KMS-11 (cell line): ENCODE data around the gene C16orf89.

ENCODE experiments used
- H2AFZ ChIP-seq: fragments of 200-600 bp; sonication (generic); 2 replicates; pipeline ENCODE4 v1.6.1; 2016; ENCODE audit warnings: antibody characterized with exemption, mixed run types, low read depth
- H3K27ac ChIP-seq: fragments of 200-600 bp; sonication (generic); 2 replicates; pipeline ENCODE4 v1.6.1; 2016; ENCODE audit warnings: mild to moderate bottlenecking, mixed run types
- H3K27me3 ChIP-seq: fragments of 200-600 bp; sonication (generic); 2 replicates; pipeline ENCODE4 v1.6.1; 2017; ENCODE audit warnings: mild to moderate bottlenecking, low read depth, mixed run types, moderate library complexity; ENCODE audit not compliant: insufficient read depth
- H3K36me3 ChIP-seq: fragments of 200-600 bp; sonication (generic); 2 replicates; pipeline ENCODE4 v1.6.1; 2017; ENCODE audit warnings: mild to moderate bottlenecking, mixed run types; ENCODE audit not compliant: insufficient read depth
- H3K4me1 ChIP-seq: fragments of 200-600 bp; sonication (generic); 2 replicates; pipeline ENCODE4 v1.6.1; 2016; ENCODE audit warnings: mild to moderate bottlenecking, low read depth, mixed run types; ENCODE audit not compliant: poor library complexity, severe bottlenecking
- H3K4me2 ChIP-seq: fragments of 200-600 bp; sonication (generic); 2 replicates; pipeline ENCODE4 v1.7.0; 2016; ENCODE audit warnings: mild to moderate bottlenecking, mixed run types
- H3K4me3 ChIP-seq: fragments of 200-600 bp; sonication (generic); IDR thresholded peaks from 2 replicates; pipeline ENCODE4 v1.6.1; 2017; ENCODE audit warnings: low read depth, low read length, mixed read lengths; ENCODE audit not compliant: insufficient read depth
- H3K79me2 ChIP-seq: fragments of 200-600 bp; sonication (generic); 2 replicates; pipeline ENCODE4 v1.6.1; 2016; ENCODE audit warnings: low read depth, mixed run types; ENCODE audit not compliant: insufficient read depth
- H3K9ac ChIP-seq: fragments of 200-600 bp; sonication (generic); 2 replicates; pipeline ENCODE4 v1.6.1; 2016; ENCODE audit warnings: mild to moderate bottlenecking, mixed run types
- H4K20me1 ChIP-seq: fragments of 200-600 bp; sonication (generic); 2 replicates; pipeline ENCODE4 v1.6.1; 2016; ENCODE audit warnings: mild to moderate bottlenecking, mixed run types; ENCODE audit not compliant: insufficient read depth
- TF ChIP-seq, protein P1 (sequence below): fragments of 200-600 bp; sonication (generic); conservative IDR thresholded peaks from 2 replicates; pipeline ENCODE4 v1.6.1; 2017; ENCODE audit warnings: low read depth, mild to moderate bottlenecking, antibody characterized with exemption, low read length, moderate library complexity, mixed read lengths

The C16orf89 gene

DNA sequence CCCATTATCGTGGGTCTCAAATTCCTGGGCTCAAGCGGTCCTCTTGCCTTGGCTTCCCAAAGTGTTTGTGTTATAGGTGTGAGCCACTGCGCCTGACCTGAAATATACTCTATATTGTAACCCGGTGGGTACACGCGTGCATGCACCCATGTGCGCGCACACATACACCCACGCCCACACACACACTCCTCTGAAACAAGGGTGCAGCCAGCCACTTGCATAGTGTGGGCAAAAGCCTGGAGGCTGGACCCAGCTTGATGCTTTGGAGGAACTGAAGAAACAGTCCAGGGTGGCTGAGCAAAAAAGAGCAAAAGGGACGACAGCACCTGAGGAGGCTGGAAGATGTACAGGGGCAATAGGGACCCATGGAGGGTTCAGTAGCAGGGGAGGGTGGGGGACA, 61.9 kb downstream of the C16orf89 start:
- no peak overlapping the region for H3K27ac ChIP-seq
- H3K79me2 ChIP-seq = no peaks in the 10 kb centered on the region
- H3K4me1 ChIP-seq = no peaks in the 10 kb centered on the region
- no peak overlapping the region for H3K4me2 ChIP-seq
- H3K9ac ChIP-seq = no peak overlapping the region
- TF ChIP-seq, protein P1, sequence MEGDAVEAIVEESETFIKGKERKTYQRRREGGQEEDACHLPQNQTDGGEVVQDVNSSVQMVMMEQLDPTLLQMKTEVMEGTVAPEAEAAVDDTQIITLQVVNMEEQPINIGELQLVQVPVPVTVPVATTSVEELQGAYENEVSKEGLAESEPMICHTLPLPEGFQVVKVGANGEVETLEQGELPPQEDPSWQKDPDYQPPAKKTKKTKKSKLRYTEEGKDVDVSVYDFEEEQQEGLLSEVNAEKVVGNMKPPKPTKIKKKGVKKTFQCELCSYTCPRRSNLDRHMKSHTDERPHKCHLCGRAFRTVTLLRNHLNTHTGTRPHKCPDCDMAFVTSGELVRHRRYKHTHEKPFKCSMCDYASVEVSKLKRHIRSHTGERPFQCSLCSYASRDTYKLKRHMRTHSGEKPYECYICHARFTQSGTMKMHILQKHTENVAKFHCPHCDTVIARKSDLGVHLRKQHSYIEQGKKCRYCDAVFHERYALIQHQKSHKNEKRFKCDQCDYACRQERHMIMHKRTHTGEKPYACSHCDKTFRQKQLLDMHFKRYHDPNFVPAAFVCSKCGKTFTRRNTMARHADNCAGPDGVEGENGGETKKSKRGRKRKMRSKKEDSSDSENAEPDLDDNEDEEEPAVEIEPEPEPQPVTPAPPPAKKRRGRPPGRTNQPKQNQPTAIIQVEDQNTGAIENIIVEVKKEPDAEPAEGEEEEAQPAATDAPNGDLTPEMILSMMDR = no peak
- H4K20me1 ChIP-seq = no peaks in the 10 kb centered on the region
- peaks cover 6% of the 10 kb centered on the region for H3K27me3 ChIP-seq
- no peak overlapping the region for H2AFZ ChIP-seq
- H3K36me3 ChIP-seq = no peaks in the 10 kb centered on the region
- no peak overlapping the region for H3K4me3 ChIP-seq

GRCh38 chr16:5003211-5003610, 62.5 kb downstream of the C16orf89 start:
- H4K20me1 ChIP-seq = no peaks in the 10 kb centered on the region
- H3K4me1 ChIP-seq = no peaks in the 10 kb centered on the region
- no peak overlapping the region for H3K9ac ChIP-seq
- no peaks in the 10 kb centered on the region for H3K36me3 ChIP-seq
- no peak overlapping the region for H2AFZ ChIP-seq
- H3K27me3 ChIP-seq = peaks cover 3% of the 10 kb centered on the region; the same call in 1 of the 2 replicates
- H3K27ac ChIP-seq = no peak overlapping the region
- H3K4me2 ChIP-seq = no peak overlapping the region
- TF ChIP-seq, protein P1 = no peak
- H3K4me3 ChIP-seq = no peak overlapping the region
- no peaks in the 10 kb centered on the region for H3K79me2 ChIP-seq

- Histone ChIP-seq H2AFZ (no peak overlapping the region), H3K27me3 (peaks cover 3% of the 10 kb centered on the region; the same call in 1 of the 2 replicates), H3K36me3 (no peaks in the 10 kb centered on the region), H3K9ac (no peak overlapping the region), H3K27ac (no peak overlapping the region), H3K4me1 (no peaks in the 10 kb centered on the region), H3K4me3 (no peak overlapping the region), H4K20me1 (no peaks in the 10 kb centered on the region), H3K4me2 (no peak overlapping the region), H3K79me2 (no peaks in the 10 kb centered on the region)
- TF ChIP-seq, protein P1 = no peak
Measured at GRCh38 chr16:5002699-5003143, 63.0 kb downstream of the C16orf89 start.

DNA sequence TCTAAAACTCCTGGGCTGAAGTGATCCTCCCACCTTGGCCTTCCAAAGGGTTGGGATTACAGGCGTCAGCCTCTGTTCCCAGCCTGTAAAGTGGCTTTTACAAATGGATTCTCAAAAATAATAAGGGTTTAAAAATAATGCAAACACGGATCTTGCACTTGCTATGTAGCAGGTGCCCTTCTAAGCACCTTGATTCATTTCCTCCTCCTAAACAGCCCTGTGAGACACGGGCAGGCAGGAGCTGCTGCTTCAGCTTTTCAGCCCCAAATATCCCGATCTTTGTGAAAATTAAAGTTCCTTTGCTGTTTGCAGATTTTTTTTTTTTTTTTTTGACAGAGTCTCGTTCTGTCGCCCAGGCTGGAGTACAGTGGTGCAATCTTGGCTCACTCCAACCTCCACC, 63.8 kb downstream of the C16orf89 start:
- H4K20me1 ChIP-seq = no peaks in the 10 kb centered on the region
- H2AFZ ChIP-seq = no peak overlapping the region
- H3K4me3 ChIP-seq = no peak overlapping the region
- no peak overlapping the region for H3K4me2 ChIP-seq
- TF ChIP-seq, protein P1 = no peak
- H3K79me2 ChIP-seq = no peaks in the 10 kb centered on the region
- H3K36me3 ChIP-seq = no peaks in the 10 kb centered on the region
- no peak overlapping the region for H3K27ac ChIP-seq
- H3K4me1 ChIP-seq = no peaks in the 10 kb centered on the region
- no peaks in the 10 kb centered on the region; the same call in 1 of the 2 replicates for H3K27me3 ChIP-seq
- no peak overlapping the region for H3K9ac ChIP-seq
